Measurements from ENCODE around the gene RARG. TPM values are rescaled to one million over a fixed set of nuclear protein-coding genes. Genes with fewer than 3 reads are reported as not detected.
"Not testable (repeated sequence)": the region's sequence is repeated elsewhere in the genome, so short reads cannot be mapped to it uniquely, and the experiment has no call there.

Gene RARG
- total RNA-seq, 6 donors from 2014 or later = 21.2 to 43.0 (median 32.1) TPM

GRCh38 chr12:53204351-53204750 lies 27.7 kb downstream of the RARG start:
- DNase-seq (no peak), ATAC-seq (ENCODE audit: low FRiP score in 2 of 2) (no peak)
- H3K27ac ChIP-seq = no peak overlapping the region
- H3K36me3 ChIP-seq = no peaks in the 10 kb centered on the region
- 97 to 100% methylated on average over 1 of the region's 1 CpG for WGBS, 2 donors
- no peaks in the 10 kb centered on the region for H3K27me3 ChIP-seq
- no peaks in the 10 kb centered on the region for H3K9me3 ChIP-seq
- TF ChIP-seq POLR2A (IDR thresholded peaks at IDR 0.05) = no peak
- no peak for TF ChIP-seq EP300 (IDR thresholded peaks at IDR 0.05)
- no peak for TF ChIP-seq CTCF (IDR thresholded peaks at IDR 0.05)
- no peak for TF ChIP-seq POLR2AphosphoS5 (IDR thresholded peaks at IDR 0.05)
- no peak overlapping the region for H3K4me3 ChIP-seq
- H3K4me1 ChIP-seq = peaks cover 12 to 23% (median 17%) of the 10 kb centered on the region in 4 donors

GRCh38 chr12:53202316-53202715 lies 29.7 kb downstream of the RARG start:
- not testable (repeated sequence) for DNase-seq; H3K4me3 ChIP-seq; H3K9me3 ChIP-seq; H3K27me3 ChIP-seq; H3K36me3 ChIP-seq; ATAC-seq (ENCODE audit: low FRiP score in 2 of 2); H3K27ac ChIP-seq
- H3K4me1 ChIP-seq = peaks cover 12 to 16% (median 15%) of the 10 kb centered on the region in 4 donors
- WGBS, 2 donors = 91 to 92% methylated on average over 7 of the region's 7 CpGs

GRCh38 chr12:53201639-53202038 lies 30.4 kb downstream of the RARG start:
- no peak for ATAC-seq (ENCODE audit: low FRiP score in 2 of 2)
- 90 to 95% methylated on average over 4 of the region's 4 CpGs for WGBS, 2 donors
- no peaks in the 10 kb centered on the region for H3K27me3 ChIP-seq
- no peak for TF ChIP-seq POLR2AphosphoS5 (IDR thresholded peaks at IDR 0.05)
- TF ChIP-seq EP300 (IDR thresholded peaks at IDR 0.05) = no peak
- TF ChIP-seq CTCF (IDR thresholded peaks at IDR 0.05) = no peak
- TF ChIP-seq POLR2A (IDR thresholded peaks at IDR 0.05) = no peak
- no peaks in the 10 kb centered on the region for H3K9me3 ChIP-seq
- H3K4me3 ChIP-seq = no peak overlapping the region
- H3K4me1 ChIP-seq = peaks cover 12 to 18% (median 15%) of the 10 kb centered on the region in 4 donors
- H3K36me3 ChIP-seq = no peaks in the 10 kb centered on the region
- no peak for DNase-seq
- H3K27ac ChIP-seq = no peak overlapping the region

GRCh38 chr12:53201177-53201541 lies 30.9 kb downstream of the RARG start:
- TF ChIP-seq CTCF (IDR thresholded peaks at IDR 0.05) = no peak
- TF ChIP-seq POLR2AphosphoS5 (IDR thresholded peaks at IDR 0.05) = no peak
- TF ChIP-seq POLR2A (IDR thresholded peaks at IDR 0.05) = no peak
- no peak for TF ChIP-seq EP300 (IDR thresholded peaks at IDR 0.05)
- Histone ChIP-seq H3K27me3 (no peaks in the 10 kb centered on the region), H3K27ac (no peak overlapping the region)

GRCh38 chr12:53200458-53201176 lies 31.4 kb downstream of the RARG start:
- Histone ChIP-seq H3K27me3 (no peaks in the 10 kb centered on the region), H3K4me1 (peaks cover 11 to 24% (median 13%) of the 10 kb centered on the region in 4 donors), H3K27ac (no peak overlapping the region), H3K4me3 (no peak overlapping the region), H3K36me3 (no peaks in the 10 kb centered on the region), H3K9me3 (no peaks in the 10 kb centered on the region)
- DNase-seq (no peak), ATAC-seq (ENCODE audit: low FRiP score in 2 of 2) (no peak)
- 49 to 67% methylated on average over 10 of the region's 10 CpGs for WGBS, 2 donors
- no peak for TF ChIP-seq EP300 (IDR thresholded peaks at IDR 0.05)
- TF ChIP-seq POLR2AphosphoS5 (IDR thresholded peaks at IDR 0.05) = no peak
- no peak for TF ChIP-seq CTCF (IDR thresholded peaks at IDR 0.05)
- no peak for TF ChIP-seq POLR2A (IDR thresholded peaks at IDR 0.05)

More at GRCh38 chr12:53201177-53201541, 30.9 kb downstream of the RARG start:
- Histone ChIP-seq H3K4me1 (peaks cover 11 to 23% (median 13%) of the 10 kb centered on the region in 4 donors), H3K9me3 (no peaks in the 10 kb centered on the region), H3K4me3 (no peak overlapping the region), H3K36me3 (no peaks in the 10 kb centered on the region)
- no peak for DNase-seq
- ATAC-seq (ENCODE audit: low FRiP score in 2 of 2) = no peak
- 44 to 52% methylated on average over 1 of the region's 1 CpG for WGBS, 2 donors
